ENCODE data around the gene TRDMT1.

Gene TRDMT1

GRCh38 chr10:17220652-17221100, 19.2 kb upstream of the TRDMT1 start:
- DNase-seq: no peak
- no peak overlapping the region for H3K27ac ChIP-seq (ENCODE audit: insufficient read depth, low read length, poor library complexity, severe bottlenecking)

GRCh38 chr10:17219024-17219423, 17.6 kb upstream of the TRDMT1 start:
- Histone ChIP-seq H3K36me3 (ENCODE audit: control insufficient read depth, insufficient read depth, low read length) (no peaks in the 10 kb centered on the region), H3K4me3 (ENCODE audit: insufficient read depth, low read depth, low read length, poor library complexity, severe bottlenecking) (no peak overlapping the region), H3K4me1 (ENCODE audit: control insufficient read depth, insufficient read depth, low read length, poor library complexity, severe bottlenecking) (no peaks in the 10 kb centered on the region), H3K27me3 (replicated peaks; ENCODE audit: control insufficient read depth, insufficient read depth, low read length, poor library complexity, severe bottlenecking) (no peaks in the 10 kb centered on the region), H3K27ac (ENCODE audit: insufficient read depth, low read length, poor library complexity, severe bottlenecking) (no peak overlapping the region), H3K9me3 (ENCODE audit: control insufficient read depth, low read length) (no peaks in the 10 kb centered on the region)
- DNase-seq: no peak

More at GRCh38 chr10:17220652-17221100, 19.2 kb upstream of the TRDMT1 start:
- no peaks in the 10 kb centered on the region for H3K9me3 ChIP-seq (ENCODE audit: control insufficient read depth, low read length)
- H3K27me3 ChIP-seq (replicated peaks; ENCODE audit: control insufficient read depth, insufficient read depth, low read length, poor library complexity, severe bottlenecking): no peaks in the 10 kb centered on the region
- H3K4me3 ChIP-seq (ENCODE audit: insufficient read depth, low read depth, low read length, poor library complexity, severe bottlenecking): no peak overlapping the region
- H3K36me3 ChIP-seq (ENCODE audit: control insufficient read depth, insufficient read depth, low read length): no peaks in the 10 kb centered on the region
- H3K4me1 ChIP-seq (ENCODE audit: control insufficient read depth, insufficient read depth, low read length, poor library complexity, severe bottlenecking): no peaks in the 10 kb centered on the region

- H3K36me3 ChIP-seq (ENCODE audit: control insufficient read depth, insufficient read depth, low read length): no peaks in the 10 kb centered on the region
Observed at GRCh38 chr10:17217631-17218232, 16.3 kb upstream of the TRDMT1 start.

GRCh38 chr10:17216901-17217395, 15.5 kb upstream of the TRDMT1 start:
- Histone ChIP-seq H3K36me3 (ENCODE audit: control insufficient read depth, insufficient read depth, low read length) (no peaks in the 10 kb centered on the region), H3K4me1 (ENCODE audit: control insufficient read depth, insufficient read depth, low read length, poor library complexity, severe bottlenecking) (no peaks in the 10 kb centered on the region), H3K27ac (ENCODE audit: insufficient read depth, low read length, poor library complexity, severe bottlenecking) (peak overlapping the region; percentile 66), H3K27me3 (replicated peaks; ENCODE audit: control insufficient read depth, insufficient read depth, low read length, poor library complexity, severe bottlenecking) (no peaks in the 10 kb centered on the region), H3K4me3 (ENCODE audit: insufficient read depth, low read depth, low read length, poor library complexity, severe bottlenecking) (no peak overlapping the region), H3K9me3 (ENCODE audit: control insufficient read depth, low read length) (no peaks in the 10 kb centered on the region)
- DNase-seq: no peak

More at GRCh38 chr10:17217631-17218232, 16.3 kb upstream of the TRDMT1 start:
- H3K9me3 ChIP-seq (ENCODE audit: control insufficient read depth, low read length): no peaks in the 10 kb centered on the region
- H3K27ac ChIP-seq (ENCODE audit: insufficient read depth, low read length, poor library complexity, severe bottlenecking): peak overlapping the region; percentile 4
- no peaks in the 10 kb centered on the region for H3K27me3 ChIP-seq (replicated peaks; ENCODE audit: control insufficient read depth, insufficient read depth, low read length, poor library complexity, severe bottlenecking)
- H3K4me3 ChIP-seq (ENCODE audit: insufficient read depth, low read depth, low read length, poor library complexity, severe bottlenecking): no peak overlapping the region
- H3K4me1 ChIP-seq (ENCODE audit: control insufficient read depth, insufficient read depth, low read length, poor library complexity, severe bottlenecking): no peaks in the 10 kb centered on the region
- no peak for DNase-seq

- Histone ChIP-seq H3K9me3 (ENCODE audit: control insufficient read depth, low read length) (no peaks in the 10 kb centered on the region), H3K4me3 (ENCODE audit: insufficient read depth, low read depth, low read length, poor library complexity, severe bottlenecking) (no peak overlapping the region), H3K36me3 (ENCODE audit: control insufficient read depth, insufficient read depth, low read length) (no peaks in the 10 kb centered on the region), H3K27me3 (replicated peaks; ENCODE audit: control insufficient read depth, insufficient read depth, low read length, poor library complexity, severe bottlenecking) (no peaks in the 10 kb centered on the region), H3K4me1 (ENCODE audit: control insufficient read depth, insufficient read depth, low read length, poor library complexity, severe bottlenecking) (no peaks in the 10 kb centered on the region), H3K27ac (ENCODE audit: insufficient read depth, low read length, poor library complexity, severe bottlenecking) (peak overlapping the region; percentile 66)
- no peak for DNase-seq
Observed at GRCh38 chr10:17216217-17216900, 14.9 kb upstream of the TRDMT1 start.

- DNase-seq: no peak
- no peaks in the 10 kb centered on the region for H3K36me3 ChIP-seq (ENCODE audit: control insufficient read depth, insufficient read depth, low read length)
- H3K27ac ChIP-seq (ENCODE audit: insufficient read depth, low read length, poor library complexity, severe bottlenecking): peak overlapping the region; percentile 51
- no peak overlapping the region for H3K4me3 ChIP-seq (ENCODE audit: insufficient read depth, low read depth, low read length, poor library complexity, severe bottlenecking)
- no peaks in the 10 kb centered on the region for H3K4me1 ChIP-seq (ENCODE audit: control insufficient read depth, insufficient read depth, low read length, poor library complexity, severe bottlenecking)
- H3K27me3 ChIP-seq (replicated peaks; ENCODE audit: control insufficient read depth, insufficient read depth, low read length, poor library complexity, severe bottlenecking): no peaks in the 10 kb centered on the region
- H3K9me3 ChIP-seq (ENCODE audit: control insufficient read depth, low read length): no peaks in the 10 kb centered on the region
Observed at GRCh38 chr10:17215782-17216122, 14.3 kb upstream of the TRDMT1 start.

- Histone ChIP-seq H3K27me3 (replicated peaks; ENCODE audit: control insufficient read depth, insufficient read depth, low read length, poor library complexity, severe bottlenecking) (no peaks in the 10 kb centered on the region), H3K4me1 (ENCODE audit: control insufficient read depth, insufficient read depth, low read length, poor library complexity, severe bottlenecking) (no peaks in the 10 kb centered on the region), H3K36me3 (ENCODE audit: control insufficient read depth, insufficient read depth, low read length) (no peaks in the 10 kb centered on the region), H3K27ac (ENCODE audit: insufficient read depth, low read length, poor library complexity, severe bottlenecking) (peak overlapping the region; percentile 51), H3K9me3 (ENCODE audit: control insufficient read depth, low read length) (no peaks in the 10 kb centered on the region), H3K4me3 (ENCODE audit: insufficient read depth, low read depth, low read length, poor library complexity, severe bottlenecking) (no peak overlapping the region)
- no peak for DNase-seq
Observed at GRCh38 chr10:17214971-17215781, 13.7 kb upstream of the TRDMT1 start.

GRCh38 chr10:17214526-17214925, 13.1 kb upstream of the TRDMT1 start:
- DNase-seq: no peak
- H3K4me1 ChIP-seq (ENCODE audit: control insufficient read depth, insufficient read depth, low read length, poor library complexity, severe bottlenecking): no peaks in the 10 kb centered on the region
- H3K27ac ChIP-seq (ENCODE audit: insufficient read depth, low read length, poor library complexity, severe bottlenecking): no peak overlapping the region
- H3K27me3 ChIP-seq (replicated peaks; ENCODE audit: control insufficient read depth, insufficient read depth, low read length, poor library complexity, severe bottlenecking): no peaks in the 10 kb centered on the region
- H3K4me3 ChIP-seq (ENCODE audit: insufficient read depth, low read depth, low read length, poor library complexity, severe bottlenecking): no peak overlapping the region
- no peaks in the 10 kb centered on the region for H3K36me3 ChIP-seq (ENCODE audit: control insufficient read depth, insufficient read depth, low read length)
- no peaks in the 10 kb centered on the region for H3K9me3 ChIP-seq (ENCODE audit: control insufficient read depth, low read length)

- Histone ChIP-seq H3K27ac (ENCODE audit: insufficient read depth, low read length, poor library complexity, severe bottlenecking) (no peak overlapping the region), H3K36me3 (ENCODE audit: control insufficient read depth, insufficient read depth, low read length) (no peaks in the 10 kb centered on the region), H3K27me3 (replicated peaks; ENCODE audit: control insufficient read depth, insufficient read depth, low read length, poor library complexity, severe bottlenecking) (no peaks in the 10 kb centered on the region), H3K9me3 (ENCODE audit: control insufficient read depth, low read length) (no peaks in the 10 kb centered on the region), H3K4me3 (ENCODE audit: insufficient read depth, low read depth, low read length, poor library complexity, severe bottlenecking) (no peak overlapping the region), H3K4me1 (ENCODE audit: control insufficient read depth, insufficient read depth, low read length, poor library complexity, severe bottlenecking) (no peaks in the 10 kb centered on the region)
- no peak for DNase-seq
Observed at GRCh38 chr10:17213646-17214349, 12.3 kb upstream of the TRDMT1 start.
